ENCODE results near the gene APLP1. TPM values are rescaled to one million over a fixed set of nuclear protein-coding genes. Genes with fewer than 3 reads are reported as not detected.

The APLP1 gene
- total RNA-seq, 1 donor from 2014 or later: 143 TPM

DNA sequence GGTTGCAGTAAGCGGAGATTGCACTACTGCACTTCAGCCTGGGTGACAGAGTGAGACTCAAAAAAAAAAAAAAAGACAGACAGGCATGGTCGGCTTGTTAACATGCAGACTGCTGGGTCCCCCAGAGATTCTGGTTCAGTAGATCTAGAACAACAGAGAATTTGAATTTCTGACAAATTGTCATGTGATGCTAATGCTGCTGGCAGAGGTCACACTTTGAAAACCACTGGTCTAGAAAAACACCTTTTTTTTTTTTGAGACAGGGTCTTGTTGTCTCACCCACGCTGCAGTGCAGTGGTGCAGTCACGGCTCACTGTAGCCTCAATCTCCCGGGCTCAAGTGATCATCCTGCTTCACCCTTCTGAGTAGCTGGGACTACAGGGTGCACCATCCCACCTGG is 60.1 kb downstream of the APLP1 start:
- Mint-ChIP-seq H3K9me3 (no peaks in the 10 kb centered on the region), H3K27me3 (ENCODE audit: low read depth) (peaks cover 34% of the 10 kb centered on the region), H3K36me3 (ENCODE audit: low read depth) (no peaks in the 10 kb centered on the region), H3K4me3 (no peak overlapping the region), H3K4me1 (peaks cover 14% of the 10 kb centered on the region), H3K27ac (ENCODE audit: unreplicated experiment) (no peak overlapping the region)
- no peak for DNase-seq (ENCODE audit: low read depth, low spot score)
- TF ChIP-seq, protein P1, sequence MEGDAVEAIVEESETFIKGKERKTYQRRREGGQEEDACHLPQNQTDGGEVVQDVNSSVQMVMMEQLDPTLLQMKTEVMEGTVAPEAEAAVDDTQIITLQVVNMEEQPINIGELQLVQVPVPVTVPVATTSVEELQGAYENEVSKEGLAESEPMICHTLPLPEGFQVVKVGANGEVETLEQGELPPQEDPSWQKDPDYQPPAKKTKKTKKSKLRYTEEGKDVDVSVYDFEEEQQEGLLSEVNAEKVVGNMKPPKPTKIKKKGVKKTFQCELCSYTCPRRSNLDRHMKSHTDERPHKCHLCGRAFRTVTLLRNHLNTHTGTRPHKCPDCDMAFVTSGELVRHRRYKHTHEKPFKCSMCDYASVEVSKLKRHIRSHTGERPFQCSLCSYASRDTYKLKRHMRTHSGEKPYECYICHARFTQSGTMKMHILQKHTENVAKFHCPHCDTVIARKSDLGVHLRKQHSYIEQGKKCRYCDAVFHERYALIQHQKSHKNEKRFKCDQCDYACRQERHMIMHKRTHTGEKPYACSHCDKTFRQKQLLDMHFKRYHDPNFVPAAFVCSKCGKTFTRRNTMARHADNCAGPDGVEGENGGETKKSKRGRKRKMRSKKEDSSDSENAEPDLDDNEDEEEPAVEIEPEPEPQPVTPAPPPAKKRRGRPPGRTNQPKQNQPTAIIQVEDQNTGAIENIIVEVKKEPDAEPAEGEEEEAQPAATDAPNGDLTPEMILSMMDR (conservative IDR thresholded peaks at IDR 0.05): no peak

Other genes starting within 250 kb of the APLP1 start
- gene RBM42, start 239.5 kb upstream of the APLP1 start, total RNA-seq: 88.1 and 96.8 TPM in 2 replicates
- gene ETV2, start 226.8 kb upstream of the APLP1 start, total RNA-seq: 1.7 and 1.8 TPM in 2 replicates
- 329 and 339 TPM in 2 replicates for gene COX6B1, start 220.3 kb upstream of the APLP1 start, total RNA-seq
- not detected in 2 replicates for gene UPK1A, start 202.1 kb upstream of the APLP1 start, total RNA-seq
- not detected in 2 replicates for gene ZBTB32, start 164.0 kb upstream of the APLP1 start, total RNA-seq
- gene KMT2B, start 150.6 kb upstream of the APLP1 start, total RNA-seq: 60.1 and 64.2 TPM in 2 replicates
- gene IGFLR1, start 126.1 kb upstream of the APLP1 start, total RNA-seq: 4.2 and 6.3 TPM in 2 replicates
- gene U2AF1L4, start 123.2 kb upstream of the APLP1 start, total RNA-seq: 19.4 and 21.6 TPM in 2 replicates
- 67.3 and 69.2 TPM in 2 replicates for gene PSENEN, start 122.9 kb upstream of the APLP1 start, total RNA-seq
- gene LIN37, start 120.0 kb upstream of the APLP1 start, total RNA-seq: 7.5 and 12.5 TPM in 2 replicates
- gene HSPB6, start 111.5 kb upstream of the APLP1 start, total RNA-seq: 0.37 and 0.64 TPM in 2 replicates
- gene PROSER3, start 110.4 kb upstream of the APLP1 start, total RNA-seq: 63.4 and 64.0 TPM in 2 replicates
- 109 and 110 TPM in 2 replicates for gene ARHGAP33, start 93.0 kb upstream of the APLP1 start, total RNA-seq
- not detected in 2 replicates for gene PRODH2, start 55.7 kb upstream of the APLP1 start, total RNA-seq
- gene NPHS1, start 16.1 kb upstream of the APLP1 start, total RNA-seq: not detected in 2 replicates
- 4.5 and 5.2 TPM in 2 replicates for gene KIRREL2, start 11.7 kb upstream of the APLP1 start, total RNA-seq
- gene NFKBID, start 32.0 kb downstream of the APLP1 start, total RNA-seq: 6.4 and 8.0 TPM in 2 replicates
- gene HCST, start 34.0 kb downstream of the APLP1 start, total RNA-seq: not detected in 2 replicates
- gene TYROBP, start 39.7 kb downstream of the APLP1 start, total RNA-seq: not detected in 2 replicates
- 33.9 and 36.0 TPM in 2 replicates for gene LRFN3, start 67.8 kb downstream of the APLP1 start, total RNA-seq
- 16.8 and 17.5 TPM in 2 replicates for gene SDHAF1, start 126.6 kb downstream of the APLP1 start, total RNA-seq
- 0.30 and 0.54 TPM in 2 replicates for gene SYNE4, start 140.2 kb downstream of the APLP1 start, total RNA-seq
- 21.7 and 23.7 TPM in 2 replicates for gene ALKBH6, start 145.6 kb downstream of the APLP1 start, total RNA-seq
- 33.1 and 37.6 TPM in 2 replicates for gene CLIP3, start 164.3 kb downstream of the APLP1 start, total RNA-seq
- 9.4 and 9.8 TPM in 2 replicates for gene THAP8, start 185.7 kb downstream of the APLP1 start, total RNA-seq
- 34.2 and 35.3 TPM in 2 replicates for gene WDR62, start 186.3 kb downstream of the APLP1 start, total RNA-seq
- not detected in 2 replicates for gene OVOL3, start 242.6 kb downstream of the APLP1 start, total RNA-seq
- 111 and 126 TPM in 2 replicates for gene POLR2I, start 246.3 kb downstream of the APLP1 start, total RNA-seq
- 214 and 219 TPM in 2 replicates for gene TBCB, start 246.9 kb downstream of the APLP1 start, total RNA-seq